Neural cell (in vitro differentiated cells): ENCODE measurements around the gene COL27A1. TPM values are rescaled to one million over a fixed set of nuclear protein-coding genes. Genes with fewer than 3 reads are reported as not detected.

Source experiments
- H2AFZ ChIP-seq: fragments of 200-600, 300-800 bp; sonication (generic), shearing (Covaris generic); 2 replicates; pipeline ENCODE4 v1.6.0; 2014; ENCODE audit warnings: low read depth, mild to moderate bottlenecking, antibody characterized with exemption, low read length, moderate library complexity
- H3F3A ChIP-seq: fragments of 200-600 bp; shearing (Covaris generic); 2 replicates; pipeline ENCODE4 v1.6.1; 2016; ENCODE audit warnings: mild to moderate bottlenecking, moderate library complexity, mixed read lengths, antibody characterized with exemption, low read length; ENCODE audit not compliant: insufficient read depth, poor library complexity, severe bottlenecking
- H3K27ac ChIP-seq: fragments of 200-600, 300-800 bp; sonication (generic), shearing (Covaris generic); 2 replicates; pipeline ENCODE4 v1.5.1; 2014; ENCODE audit warnings: mild to moderate bottlenecking, low read length, moderate library complexity
- H3K27me3 ChIP-seq: fragments of 300-800, 200-600 bp; sonication (generic), shearing (Covaris generic); 2 replicates; pipeline ENCODE4 v1.6.0; 2014; ENCODE audit warnings: mild to moderate bottlenecking, low read depth, low read length, moderate library complexity; ENCODE audit not compliant: insufficient read depth
- H3K36me3 ChIP-seq: fragments of 300-800, 200-600 bp; sonication (generic), shearing (Covaris generic); 2 replicates; pipeline ENCODE4 v1.5.1; 2014; ENCODE audit warnings: mild to moderate bottlenecking, antibody characterized with exemption, low read length, moderate library complexity; ENCODE audit not compliant: insufficient read depth
- H3K4me2 ChIP-seq: fragments of 300-800, 200-600 bp; sonication (generic), shearing (Covaris generic); 2 replicates; pipeline ENCODE4 v1.6.0; 2014; ENCODE audit warnings: mild to moderate bottlenecking, low read length
- H3K4me3 ChIP-seq: fragments of 300-800, 200-600 bp; sonication (generic), shearing (Covaris generic); 2 replicates; pipeline ENCODE4 v1.5.1; 2014; ENCODE audit warnings: mild to moderate bottlenecking, low read length, moderate library complexity
- H3K79me2 ChIP-seq: fragments of 200-600 bp; shearing (Covaris generic); replicated peaks from 2 replicates; pipeline ENCODE4 v1.6.0; 2014; ENCODE audit warnings: mild to moderate bottlenecking, low read length, moderate library complexity; ENCODE audit not compliant: insufficient read depth
- H3K9ac ChIP-seq: fragments of 300-800, 200-600 bp; sonication (generic), shearing (Covaris generic); 2 replicates; pipeline ENCODE4 v1.6.1; 2016; ENCODE audit warnings: mild to moderate bottlenecking, low read length, mixed read lengths
- H3K9me2 ChIP-seq: fragments of 200-600 bp; shearing (Covaris generic); 2 replicates; pipeline ENCODE4 v1.6.1; 2016; ENCODE audit warnings: mild to moderate bottlenecking, low read length, mixed read lengths; ENCODE audit not compliant: insufficient read depth
- H3K9me3 ChIP-seq: fragments of 200-600, 300-800 bp; sonication (generic), shearing (Covaris generic); 2 replicates; pipeline ENCODE4 v1.6.1; 2016; ENCODE audit warnings: mild to moderate bottlenecking, mixed run types, low read length, moderate library complexity, mixed read lengths
- H4K20me1 ChIP-seq: fragments of 200-600 bp; shearing (Covaris generic); 2 replicates; pipeline ENCODE4 v1.6.1; 2016; ENCODE audit warnings: mild to moderate bottlenecking, mixed run types; ENCODE audit not compliant: insufficient read depth
- CTCF ChIP-seq: fragments of 450-650 bp; IDR thresholded peaks from 2 replicates; pipeline ENCODE4 v1.5.1; 2014; ENCODE audit warnings: antibody characterized with exemption, mild to moderate bottlenecking, moderate library complexity; ENCODE audit not compliant: poor library complexity, severe bottlenecking
- EP300 ChIP-seq: fragments of 450-650 bp; conservative IDR thresholded peaks from 2 replicates; pipeline ENCODE4 v1.6.1; 2014; ENCODE audit warnings: antibody characterized with exemption, mild to moderate bottlenecking, moderate library complexity; ENCODE audit not compliant: poor library complexity, severe bottlenecking
- EZH2 ChIP-seq: fragments of 200-600, 300-800 bp; shearing (Covaris generic), sonication (generic); IDR thresholded peaks from 2 replicates; pipeline ENCODE4 v1.6.1; 2014; ENCODE audit warnings: antibody characterized with exemption, low read length, borderline replicate concordance, mild to moderate bottlenecking; ENCODE audit not compliant: insufficient read depth, poor library complexity, severe bottlenecking
- MXI1 ChIP-seq: fragments of 450-650 bp; conservative IDR thresholded peaks from 2 replicates; pipeline ENCODE4 v1.6.1; 2014; ENCODE audit warnings: antibody characterized with exemption, mild to moderate bottlenecking; ENCODE audit not compliant: poor library complexity, severe bottlenecking
- POLR2AphosphoS5 ChIP-seq: IDR thresholded peaks from 2 replicates; pipeline ENCODE4 v1.6.1; 2012
- SMC3 ChIP-seq: fragments of 450-650 bp; conservative IDR thresholded peaks from 2 replicates; pipeline ENCODE4 v1.6.1; 2014; ENCODE audit warnings: antibody characterized with exemption, mild to moderate bottlenecking, moderate library complexity; ENCODE audit not compliant: poor library complexity
- TAF1 ChIP-seq: IDR thresholded peaks from 2 replicates; pipeline ENCODE4 v1.6.1; 2012; ENCODE audit warnings: low read depth
- polyA plus RNA-seq: library from polyadenylated mRNA; depleted of rRNA; stranded (reverse); fragments of >200 nt; gene quantifications from 2 replicates; pipeline ENCODE4 v1.2.3, GENCODE V29; 2014
- TF ChIP-seq, protein P1 (sequence below): IDR thresholded peaks from 2 replicates; pipeline ENCODE4 v1.6.1; 2012; ENCODE audit warnings: borderline replicate concordance

Gene COL27A1
- polyA plus RNA-seq, 1 donor from 2014 or later: 0.25 TPM

DNA sequence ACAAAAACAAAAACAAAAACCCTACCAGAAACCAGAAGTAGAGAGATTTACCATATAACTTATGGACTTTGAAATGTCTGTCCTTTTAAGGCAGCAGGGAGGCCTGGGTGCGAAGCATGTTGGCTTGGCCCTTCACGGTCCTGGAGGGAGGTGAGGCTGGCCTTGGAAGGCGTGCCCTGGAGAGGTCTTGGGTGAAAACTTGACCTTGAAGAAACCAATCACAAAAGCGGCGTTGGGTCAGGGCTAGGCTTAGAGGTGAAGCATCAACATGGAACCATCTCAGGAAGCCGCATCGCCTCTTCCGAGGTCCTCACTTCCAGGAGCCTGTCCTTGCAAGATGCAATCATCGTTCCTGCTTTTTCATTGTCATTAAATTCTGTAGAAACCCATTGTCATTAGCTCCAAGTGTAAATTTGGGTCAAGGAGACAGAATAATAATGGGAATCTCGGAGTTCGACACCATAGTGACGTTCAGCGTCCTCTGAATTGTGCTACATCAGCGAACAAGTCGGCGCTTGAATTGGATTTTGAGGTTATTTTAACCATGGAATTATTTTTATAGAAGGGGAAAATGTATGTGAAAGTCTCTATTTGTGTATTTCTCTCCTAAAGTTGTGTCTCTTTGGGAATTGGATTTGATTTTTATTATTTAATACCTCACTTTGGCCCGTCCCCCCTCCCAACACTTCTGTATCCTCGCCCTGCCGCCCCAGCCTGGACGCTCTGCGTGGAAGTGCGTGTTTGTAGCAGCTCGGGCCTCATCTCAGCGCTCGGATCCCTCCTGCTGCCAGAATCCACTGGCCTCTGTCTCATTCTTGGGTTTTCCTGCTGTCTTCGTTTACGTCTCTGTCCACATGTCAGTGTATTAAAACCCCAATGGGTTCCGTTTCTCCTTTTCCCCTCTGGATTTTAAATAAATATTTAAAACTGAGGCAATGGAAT, 156.5 kb downstream of the COL27A1 start:
- Histone ChIP-seq H3K9ac (no peak overlapping the region), H3K4me2 (no peak overlapping the region), H3K36me3 (no peaks in the 10 kb centered on the region), H3K27ac (no peak overlapping the region), H2AFZ (no peak overlapping the region), H3F3A (no peaks in the 10 kb centered on the region), H3K9me3 (no peaks in the 10 kb centered on the region), H3K79me2 (no peaks in the 10 kb centered on the region), H4K20me1 (no peaks in the 10 kb centered on the region), H3K27me3 (no peaks in the 10 kb centered on the region), H3K4me3 (no peak overlapping the region), H3K9me2 (no peaks in the 10 kb centered on the region)
- TF ChIP-seq EZH2 (no peak), CTCF (no peak), EP300 (no peak)

- Histone ChIP-seq H3K27ac (no peak overlapping the region), H3K9me3 (no peaks in the 10 kb centered on the region), H4K20me1 (no peaks in the 10 kb centered on the region), H3F3A (no peaks in the 10 kb centered on the region), H3K9ac (no peak overlapping the region), H3K4me3 (no peak overlapping the region), H3K27me3 (no peaks in the 10 kb centered on the region), H3K79me2 (no peaks in the 10 kb centered on the region), H3K36me3 (no peaks in the 10 kb centered on the region), H3K9me2 (no peaks in the 10 kb centered on the region), H3K4me2 (no peak overlapping the region), H2AFZ (no peak overlapping the region)
- TF ChIP-seq TAF1: no peak
- TF ChIP-seq SMC3: no peak
- TF ChIP-seq, protein P1, sequence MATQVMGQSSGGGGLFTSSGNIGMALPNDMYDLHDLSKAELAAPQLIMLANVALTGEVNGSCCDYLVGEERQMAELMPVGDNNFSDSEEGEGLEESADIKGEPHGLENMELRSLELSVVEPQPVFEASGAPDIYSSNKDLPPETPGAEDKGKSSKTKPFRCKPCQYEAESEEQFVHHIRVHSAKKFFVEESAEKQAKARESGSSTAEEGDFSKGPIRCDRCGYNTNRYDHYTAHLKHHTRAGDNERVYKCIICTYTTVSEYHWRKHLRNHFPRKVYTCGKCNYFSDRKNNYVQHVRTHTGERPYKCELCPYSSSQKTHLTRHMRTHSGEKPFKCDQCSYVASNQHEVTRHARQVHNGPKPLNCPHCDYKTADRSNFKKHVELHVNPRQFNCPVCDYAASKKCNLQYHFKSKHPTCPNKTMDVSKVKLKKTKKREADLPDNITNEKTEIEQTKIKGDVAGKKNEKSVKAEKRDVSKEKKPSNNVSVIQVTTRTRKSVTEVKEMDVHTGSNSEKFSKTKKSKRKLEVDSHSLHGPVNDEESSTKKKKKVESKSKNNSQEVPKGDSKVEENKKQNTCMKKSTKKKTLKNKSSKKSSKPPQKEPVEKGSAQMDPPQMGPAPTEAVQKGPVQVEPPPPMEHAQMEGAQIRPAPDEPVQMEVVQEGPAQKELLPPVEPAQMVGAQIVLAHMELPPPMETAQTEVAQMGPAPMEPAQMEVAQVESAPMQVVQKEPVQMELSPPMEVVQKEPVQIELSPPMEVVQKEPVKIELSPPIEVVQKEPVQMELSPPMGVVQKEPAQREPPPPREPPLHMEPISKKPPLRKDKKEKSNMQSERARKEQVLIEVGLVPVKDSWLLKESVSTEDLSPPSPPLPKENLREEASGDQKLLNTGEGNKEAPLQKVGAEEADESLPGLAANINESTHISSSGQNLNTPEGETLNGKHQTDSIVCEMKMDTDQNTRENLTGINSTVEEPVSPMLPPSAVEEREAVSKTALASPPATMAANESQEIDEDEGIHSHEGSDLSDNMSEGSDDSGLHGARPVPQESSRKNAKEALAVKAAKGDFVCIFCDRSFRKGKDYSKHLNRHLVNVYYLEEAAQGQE: no peak
- no peak for TF ChIP-seq MXI1
These were observed 157.2 kb downstream of the COL27A1 start for GRCh38 chr9:114312513-114312875.

- no peaks in the 10 kb centered on the region for H3K9me2 ChIP-seq
- TF ChIP-seq POLR2AphosphoS5: no peak
- TF ChIP-seq EP300: no peak
- TF ChIP-seq EZH2: no peak
- TF ChIP-seq SMC3: no peak
- TF ChIP-seq, protein P1: no peak
- TF ChIP-seq TAF1: no peak
- no peak for TF ChIP-seq CTCF
- no peaks in the 10 kb centered on the region for H4K20me1 ChIP-seq
- H3K36me3 ChIP-seq: no peaks in the 10 kb centered on the region
- no peak overlapping the region for H2AFZ ChIP-seq
- H3K27ac ChIP-seq: no peak overlapping the region
- H3K9ac ChIP-seq: no peak overlapping the region
- no peaks in the 10 kb centered on the region for H3K27me3 ChIP-seq
- no peak overlapping the region for H3K4me2 ChIP-seq
- H3K4me3 ChIP-seq: no peak overlapping the region
- H3F3A ChIP-seq: no peaks in the 10 kb centered on the region
- H3K9me3 ChIP-seq: no peaks in the 10 kb centered on the region
- no peaks in the 10 kb centered on the region for H3K79me2 ChIP-seq
These were observed 157.8 kb downstream of the COL27A1 start for GRCh38 chr9:114313186-114313585.
